HG02678 (cell line): ENCODE results near the gene CAPZB.

Source experiments
- ATAC-seq: cut with Tn5 transposase; IDR thresholded peaks from one replicate; pipeline ENCODE4 v1.9.1; 2021; ENCODE audit warnings: mild to moderate bottlenecking, moderate library complexity; ENCODE audit not compliant: unreplicated experiment

The CAPZB gene

GRCh38 chr1:19337289-19337688, 148.1 kb downstream of the CAPZB start:
- no peak for ATAC-seq

- no peak for ATAC-seq
Measured at GRCh38 chr1:19336543-19336942, 148.8 kb downstream of the CAPZB start.

- ATAC-seq: no peak
Measured at GRCh38 chr1:19333587-19334354, 151.6 kb downstream of the CAPZB start.

GRCh38 chr1:19332832-19333231, 152.5 kb downstream of the CAPZB start:
- ATAC-seq: no peak

- ATAC-seq: no peak
Measured at GRCh38 chr1:19331262-19331878, 154.0 kb downstream of the CAPZB start.

GRCh38 chr1:19330449-19331135, 154.7 kb downstream of the CAPZB start:
- no peak for ATAC-seq

- ATAC-seq: no peak
Measured at GRCh38 chr1:19329611-19330010, 155.7 kb downstream of the CAPZB start.

- no peak for ATAC-seq
Measured at GRCh38 chr1:19329188-19329587, 156.2 kb downstream of the CAPZB start.

GRCh38 chr1:19328486-19328885, 156.9 kb downstream of the CAPZB start:
- no peak for ATAC-seq

- ATAC-seq: no peak
Measured at GRCh38 chr1:19327736-19328135, 157.6 kb downstream of the CAPZB start.

- ATAC-seq: no peak
Measured at GRCh38 chr1:19327301-19327700, 158.0 kb downstream of the CAPZB start.

- ATAC-seq: no peak
Measured at GRCh38 chr1:19326748-19327065, 158.6 kb downstream of the CAPZB start.

GRCh38 chr1:19325958-19326747, 159.2 kb downstream of the CAPZB start:
- ATAC-seq: no peak

- no peak for ATAC-seq
Measured at GRCh38 chr1:19325368-19325957, 159.9 kb downstream of the CAPZB start.

GRCh38 chr1:19324665-19324990, 160.7 kb downstream of the CAPZB start:
- no peak for ATAC-seq

GRCh38 chr1:19323987-19324664, 161.2 kb downstream of the CAPZB start:
- no peak for ATAC-seq

- no peak for ATAC-seq
Measured at GRCh38 chr1:19322481-19322880, 162.9 kb downstream of the CAPZB start.

GRCh38 chr1:19321071-19321470, 164.3 kb downstream of the CAPZB start:
- ATAC-seq: no peak

GRCh38 chr1:19319196-19319595, 166.1 kb downstream of the CAPZB start:
- ATAC-seq: no peak

GRCh38 chr1:19317126-19317910, 168.0 kb downstream of the CAPZB start:
- no peak for ATAC-seq
